Amniotic stem cell (primary cell): Measurements from ENCODE around the gene RPP25L.

Experiments used
- DNase-seq: peaks from one replicate; lab custom pipeline; 2025; lab: John Stamatoyannopoulos, UW

RPP25L gene

GRCh38 chr9:34585946-34586669 is 25.8 kb downstream of the RPP25L start:
- DNase-seq = no peak

DNA sequence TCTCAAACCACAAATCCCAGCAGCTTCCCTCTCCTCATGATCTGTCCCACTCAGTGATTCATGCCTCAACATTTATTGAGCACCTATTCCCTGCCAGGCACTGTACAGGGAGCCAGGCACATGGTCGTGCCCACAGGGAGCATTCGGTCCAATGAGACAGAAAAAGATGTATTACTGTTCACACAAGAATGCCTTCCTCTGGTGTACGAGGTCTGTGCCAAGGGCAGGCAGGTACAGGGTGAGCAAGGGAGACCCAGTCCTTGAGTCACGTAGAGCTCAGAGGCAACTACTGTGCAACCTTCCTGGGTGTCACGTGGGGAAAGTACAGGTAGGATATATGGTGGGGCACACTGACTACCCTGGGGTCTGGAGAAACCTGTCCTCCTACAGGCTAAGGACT is 26.9 kb downstream of the RPP25L start:
- DNase-seq = no peak

- no peak for DNase-seq
Observed at GRCh38 chr9:34582787-34583186, 29.1 kb downstream of the RPP25L start.

GRCh38 chr9:34581318-34581717 is 30.6 kb downstream of the RPP25L start:
- DNase-seq = no peak

GRCh38 chr9:34580358-34580757 is 31.5 kb downstream of the RPP25L start:
- no peak for DNase-seq

DNA sequence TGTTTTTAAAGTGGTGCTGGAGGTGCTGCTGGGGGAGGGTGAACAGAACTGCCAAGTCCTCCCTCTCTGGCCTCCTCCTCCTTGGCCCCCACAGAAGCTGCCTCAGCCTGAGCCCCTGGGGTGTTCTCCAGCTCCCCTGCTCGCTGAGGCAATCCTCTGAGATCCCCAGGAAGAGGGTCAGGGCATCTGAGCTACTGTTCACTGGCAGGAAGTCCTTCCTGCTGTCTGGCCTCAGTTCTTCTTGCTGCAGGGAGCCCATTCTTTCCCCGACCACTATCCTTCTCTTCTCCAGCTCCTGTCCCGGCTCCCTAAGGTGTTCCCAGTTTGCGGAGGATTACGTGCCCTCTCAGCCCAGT is 32.1 kb downstream of the RPP25L start:
- DNase-seq = no peak

- no peak for DNase-seq
Observed at GRCh38 chr9:34579104-34579807, 32.6 kb downstream of the RPP25L start.

- no peak for DNase-seq
Observed at GRCh38 chr9:34578241-34579103, 33.4 kb downstream of the RPP25L start.

DNA sequence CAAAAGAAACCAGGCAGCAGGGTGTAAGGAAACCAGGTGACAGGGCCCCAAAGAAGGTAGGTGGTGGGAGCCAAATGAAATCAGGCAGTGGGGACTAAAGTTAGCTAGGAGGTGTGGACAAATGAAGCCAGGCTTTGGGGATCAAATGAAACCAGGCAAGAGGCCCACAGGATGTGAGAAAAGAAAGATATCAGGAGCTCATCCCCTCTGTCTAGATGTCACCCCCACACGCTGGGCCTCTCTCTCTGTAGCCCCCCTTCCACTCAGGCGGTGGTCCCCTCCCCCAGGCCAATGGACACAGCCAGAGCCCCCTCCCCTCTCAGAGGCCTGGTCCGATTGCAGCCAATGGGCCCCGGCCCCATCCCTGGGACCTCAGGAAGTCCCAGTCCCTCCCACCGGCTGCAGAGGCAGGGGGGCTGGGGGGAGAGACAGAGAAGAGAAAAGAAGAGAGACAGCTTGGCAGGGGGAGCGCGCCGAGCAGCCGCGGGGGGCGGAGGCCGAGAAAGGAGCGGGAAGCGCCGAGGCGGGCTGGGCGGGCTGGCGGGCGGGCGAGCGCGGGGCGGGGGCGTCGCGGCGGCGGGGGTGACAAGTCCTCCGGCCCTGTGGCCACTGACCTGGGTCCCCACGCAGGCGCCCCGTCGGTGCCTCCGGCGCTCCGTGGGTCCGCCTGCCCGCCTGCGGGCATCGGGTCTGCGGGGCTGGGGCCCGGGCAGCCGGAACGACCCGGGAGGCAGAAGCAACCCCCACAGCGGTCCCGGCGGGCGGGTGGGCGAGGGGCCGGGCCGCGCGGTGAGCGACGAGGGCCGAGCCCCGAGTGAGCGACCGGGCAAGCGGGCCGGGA is 34.3 kb downstream of the RPP25L start:
- DNase-seq = no peak

DNA sequence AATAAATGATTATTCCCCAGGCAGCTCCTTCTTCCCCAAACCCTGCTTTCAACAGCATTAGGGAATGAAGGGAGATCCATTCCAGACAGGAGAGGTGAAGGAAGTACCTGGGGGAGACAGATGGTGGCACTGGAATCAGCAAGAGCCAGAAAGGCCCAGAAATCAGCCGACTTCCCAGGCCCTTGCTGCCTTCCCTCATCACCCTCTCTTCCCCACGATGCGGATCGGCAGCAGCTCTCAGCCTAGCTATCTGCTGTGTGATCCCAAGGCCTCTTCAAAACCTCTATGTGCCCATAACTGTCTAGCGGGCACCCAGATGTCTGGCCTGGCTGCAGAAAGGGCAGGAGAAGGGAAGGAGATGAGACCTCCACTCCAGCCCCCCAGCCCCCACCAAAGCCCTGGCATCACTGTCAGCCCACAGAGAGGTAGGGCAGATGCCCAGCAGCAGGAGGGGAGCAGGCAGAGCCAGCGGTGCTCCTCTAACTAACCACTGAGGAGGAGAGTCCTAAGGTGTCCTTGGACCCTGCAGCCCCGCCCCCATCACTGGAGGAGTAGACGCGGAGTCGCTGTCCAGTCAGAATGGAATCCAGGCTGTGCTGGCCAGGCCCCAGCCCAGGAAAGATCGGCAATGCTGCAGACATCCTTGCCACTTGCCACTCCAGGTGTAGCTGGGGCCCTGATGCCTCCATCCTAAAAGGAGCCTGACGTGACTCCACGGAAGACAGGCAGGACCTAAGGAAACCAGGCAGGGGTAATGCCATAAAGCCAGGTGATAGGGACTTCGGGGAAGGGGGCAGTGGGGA is 35.1 kb downstream of the RPP25L start:
- no peak for DNase-seq

DNA sequence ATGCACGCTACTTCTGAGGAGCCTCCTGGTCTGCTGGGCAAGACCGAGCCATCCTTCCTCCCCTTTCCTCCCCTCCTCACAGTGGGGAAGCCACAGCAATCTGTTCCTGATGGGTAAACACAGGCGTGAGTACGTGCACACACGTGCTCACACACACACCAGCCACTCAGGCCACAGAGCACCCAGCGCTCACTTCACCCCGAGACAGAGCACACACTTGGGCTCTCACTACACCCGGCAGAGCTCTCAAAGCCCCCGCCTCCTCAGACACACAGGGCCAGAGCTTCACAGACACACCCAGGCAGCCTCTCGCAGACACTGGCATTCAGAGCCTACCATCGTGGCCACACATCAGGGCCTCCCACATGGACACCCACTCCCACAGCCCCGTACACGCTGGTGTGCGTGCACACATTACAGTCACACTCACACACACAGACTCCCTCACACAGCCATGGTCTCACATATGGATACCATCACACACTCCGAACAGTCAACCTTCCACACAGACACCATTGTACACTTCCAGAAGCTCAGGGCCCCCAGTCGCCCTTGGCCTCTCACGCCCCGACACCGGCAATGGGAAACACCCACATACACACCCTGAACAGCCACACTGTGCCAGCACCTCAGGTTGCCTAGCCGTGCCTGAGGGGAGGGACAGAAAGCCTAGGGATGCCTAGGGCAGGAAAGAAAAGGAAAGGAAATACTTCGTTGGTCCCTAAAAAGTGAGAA is 35.9 kb downstream of the RPP25L start:
- DNase-seq = no peak

DNA sequence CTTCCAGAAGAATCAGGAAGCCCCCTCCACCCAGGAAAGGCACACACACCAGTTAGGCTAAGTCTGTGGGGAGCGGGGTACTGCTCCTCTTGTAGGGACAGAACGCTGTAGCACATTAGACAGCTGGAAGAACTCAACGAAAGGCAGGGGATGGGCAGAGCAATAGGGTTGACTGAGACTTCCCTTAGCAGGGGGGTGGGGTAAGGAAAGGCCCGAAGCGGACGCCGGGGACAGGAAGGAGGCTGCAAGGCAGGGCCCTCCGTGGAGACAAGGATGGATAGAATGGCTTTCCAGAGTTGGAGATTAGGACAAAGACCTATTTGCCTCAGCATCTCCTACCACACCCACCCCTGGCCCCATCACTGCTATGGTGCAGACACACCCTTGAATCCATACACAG is 36.7 kb downstream of the RPP25L start:
- no peak for DNase-seq

DNA sequence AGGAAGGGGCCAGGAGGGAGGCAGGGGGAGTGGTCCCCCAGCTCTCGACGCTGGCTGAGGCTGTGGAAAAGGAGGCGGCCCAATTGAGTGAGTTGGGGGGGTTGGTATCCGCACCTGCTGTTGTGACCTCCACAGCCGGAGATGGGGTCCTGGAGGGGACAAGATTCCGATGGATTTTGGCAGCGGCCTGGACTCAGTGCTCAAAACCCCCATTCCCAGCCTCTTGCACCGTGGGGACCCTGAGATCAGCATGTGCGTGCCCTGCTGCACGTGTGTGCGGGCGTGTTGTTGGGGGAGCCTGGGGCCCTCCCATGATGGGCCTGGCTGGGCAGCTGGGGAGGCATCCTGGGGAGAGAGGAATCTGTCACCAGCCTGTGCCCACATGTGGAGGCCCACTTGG is 37.3 kb downstream of the RPP25L start:
- no peak for DNase-seq

GRCh38 chr9:34573599-34574325 is 38.1 kb downstream of the RPP25L start:
- DNase-seq = no peak

GRCh38 chr9:34572628-34573027 is 39.3 kb downstream of the RPP25L start:
- no peak for DNase-seq

DNA sequence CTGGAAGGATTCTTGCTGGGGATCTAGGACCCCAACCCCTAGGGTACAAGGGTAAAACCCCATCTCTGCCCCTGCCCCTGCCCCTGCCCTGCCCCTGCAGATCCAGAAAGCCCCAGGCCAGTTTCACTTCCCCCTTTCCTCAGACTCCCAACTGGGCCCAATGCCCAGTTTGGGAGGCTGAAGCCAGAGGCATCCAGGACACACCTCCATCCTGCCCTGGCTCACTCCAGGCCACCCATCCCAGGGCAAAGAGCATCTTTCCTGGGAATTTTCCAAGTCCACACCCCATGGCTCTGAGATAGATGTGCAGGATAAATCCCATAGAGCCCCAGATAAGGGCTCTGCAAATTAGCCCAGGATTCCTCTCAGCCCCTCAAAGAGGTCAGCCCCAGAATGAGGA is 39.8 kb downstream of the RPP25L start:
- DNase-seq = no peak

- no peak for DNase-seq
Observed at GRCh38 chr9:34571481-34571810, 40.5 kb downstream of the RPP25L start.

GRCh38 chr9:34570809-34571480 is 41.0 kb downstream of the RPP25L start:
- no peak for DNase-seq

DNA sequence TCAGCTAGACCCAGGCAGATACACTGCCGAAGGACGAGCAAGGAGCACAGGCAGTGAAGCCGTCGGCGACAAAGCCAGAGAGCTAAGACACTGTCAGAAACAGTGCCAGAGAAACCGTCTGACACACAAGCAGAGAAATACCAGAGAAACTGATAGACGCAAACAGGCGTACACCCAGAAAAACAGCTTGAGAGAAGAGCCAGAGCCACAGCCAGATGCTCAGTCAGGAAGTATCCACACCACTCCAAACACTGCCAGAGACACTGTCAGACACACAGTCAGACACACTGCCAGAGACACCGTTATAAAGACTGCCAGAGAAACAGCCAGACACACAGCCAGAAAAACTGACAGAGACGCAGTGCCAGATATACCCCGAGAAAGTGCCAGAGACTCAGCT is 41.5 kb downstream of the RPP25L start:
- no peak for DNase-seq
